Right renal cortex interstitium (tissue), 3 donors: ENCODE measurements around the gene CHRM1. TPM values are rescaled to one million over a fixed set of nuclear protein-coding genes. Genes with fewer than 3 reads are reported as not detected.
"Not testable (repeated sequence)": the region's sequence is repeated elsewhere in the genome, so short reads cannot be mapped to it uniquely, and the experiment has no call there.

Experiments
- DNase-seq, 3 donors: peaks; one replicate each; pipeline ENCODE4 v3.0.0-alpha.2; 2013; ENCODE audit warnings: low read depth in 3 of 3, low spot score in 2 of 3
- polyA plus RNA-seq, 3 donors: library from polyadenylated mRNA; unstranded; fragments of 120-200 nt; gene quantifications; one replicate each; pipeline ENCODE4 v1.2.1, GENCODE V29; 2013; ENCODE audit not compliant: insufficient read length in 3 of 3

CHRM1 gene
- polyA plus RNA-seq, 3 donors = 0.04 to 0.15 TPM; not detected in 1

GRCh38 chr11:62880231-62880802 is 40.8 kb downstream of the CHRM1 start:
- DNase-seq = peak in 1 of 3 donors; percentile 57

DNA sequence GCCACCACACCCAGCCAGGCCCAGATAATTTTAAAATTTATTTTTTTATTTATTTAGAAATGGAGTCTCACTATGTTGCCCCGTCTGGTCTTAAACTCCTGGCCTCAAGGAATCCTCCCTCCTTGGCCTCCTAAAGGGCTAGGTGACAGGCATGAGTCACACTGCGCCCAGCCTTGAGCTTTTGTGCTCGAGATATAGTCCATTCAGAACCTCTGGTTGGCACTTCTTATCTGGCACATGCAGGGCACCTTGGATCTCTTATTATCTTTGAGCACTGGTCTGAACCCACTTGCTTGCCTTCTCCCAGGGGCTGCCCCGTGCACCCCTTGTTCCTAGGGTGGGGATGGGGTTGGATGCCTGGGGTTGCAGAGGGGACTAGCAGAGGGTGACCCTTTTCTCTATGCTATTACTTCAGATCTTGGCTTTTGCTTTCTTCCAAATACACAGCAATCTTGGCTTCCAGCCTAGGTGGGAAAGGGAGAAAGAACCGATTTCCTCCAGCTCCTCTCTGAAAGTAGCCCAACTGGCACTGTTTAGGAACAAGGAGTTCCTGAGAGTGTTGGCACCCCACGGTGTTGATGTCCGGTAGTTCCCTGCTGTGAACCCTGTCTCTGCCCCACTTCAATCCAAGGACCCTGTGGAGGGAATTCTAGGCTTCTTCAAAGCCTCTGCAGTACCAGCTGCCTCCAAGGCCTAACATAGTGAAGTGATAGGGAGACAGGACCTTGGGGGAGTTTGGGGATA is 41.8 kb downstream of the CHRM1 start:
- no peak for DNase-seq

DNA sequence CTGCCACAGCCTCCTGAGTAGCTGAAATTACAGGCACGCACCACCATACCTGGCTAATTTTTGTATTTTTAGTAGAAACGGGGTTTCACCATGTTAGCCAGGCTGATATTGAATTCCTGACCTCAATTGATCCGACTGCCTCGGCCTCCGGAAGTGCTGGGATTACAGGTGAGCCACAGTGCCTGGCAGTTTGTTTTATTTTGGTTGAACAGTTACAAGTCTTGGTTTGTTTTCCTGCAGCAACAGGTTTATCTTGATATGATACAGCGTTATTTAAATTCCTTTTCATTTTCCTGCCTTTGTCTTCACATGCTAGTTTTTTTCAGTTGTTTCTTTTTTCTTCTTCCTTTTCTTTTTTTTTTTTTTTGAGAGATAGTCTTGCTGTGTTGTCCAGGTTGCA is 44.5 kb downstream of the CHRM1 start:
- no peak for DNase-seq

DNA sequence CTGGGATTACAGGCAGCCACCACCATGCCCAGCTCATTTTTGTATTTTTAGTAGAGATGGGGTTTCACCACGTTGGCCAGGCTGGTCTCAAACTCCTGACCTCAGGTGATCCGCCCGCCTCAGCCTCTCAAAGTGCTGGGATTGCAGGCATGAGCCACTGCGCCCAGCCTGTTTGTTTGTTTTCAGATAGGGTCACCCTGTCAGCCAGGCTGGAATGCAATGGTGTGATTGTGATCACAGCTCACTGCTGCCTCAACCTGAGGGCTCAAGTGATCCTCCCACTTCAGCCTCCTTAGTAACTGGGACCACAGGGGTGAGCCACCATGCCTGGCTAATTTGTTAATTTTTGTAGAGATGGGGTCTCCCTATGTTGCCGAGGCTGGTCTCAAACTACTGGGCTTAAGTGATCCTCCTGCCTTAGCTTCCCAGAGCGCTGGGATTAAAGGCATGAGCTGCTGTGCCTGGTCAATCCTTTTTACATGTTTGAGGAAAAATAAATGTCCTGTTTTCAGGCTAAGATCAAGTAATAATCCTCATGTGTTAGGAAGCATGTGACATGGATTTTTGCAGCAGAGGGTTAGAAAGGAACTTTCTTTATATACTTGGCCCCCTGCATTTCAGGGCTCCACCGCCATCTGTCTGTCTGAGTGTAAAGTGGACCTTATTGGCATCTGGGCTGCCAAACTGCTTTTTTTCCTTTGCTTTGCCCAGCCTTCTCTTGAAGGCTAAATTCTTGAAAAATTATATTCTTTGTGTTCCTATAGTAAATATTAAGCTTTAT is 45.3 kb downstream of the CHRM1 start:
- no peak for DNase-seq

- DNase-seq = no peak
Measured at GRCh38 chr11:62874851-62875250, 46.3 kb downstream of the CHRM1 start.

DNA sequence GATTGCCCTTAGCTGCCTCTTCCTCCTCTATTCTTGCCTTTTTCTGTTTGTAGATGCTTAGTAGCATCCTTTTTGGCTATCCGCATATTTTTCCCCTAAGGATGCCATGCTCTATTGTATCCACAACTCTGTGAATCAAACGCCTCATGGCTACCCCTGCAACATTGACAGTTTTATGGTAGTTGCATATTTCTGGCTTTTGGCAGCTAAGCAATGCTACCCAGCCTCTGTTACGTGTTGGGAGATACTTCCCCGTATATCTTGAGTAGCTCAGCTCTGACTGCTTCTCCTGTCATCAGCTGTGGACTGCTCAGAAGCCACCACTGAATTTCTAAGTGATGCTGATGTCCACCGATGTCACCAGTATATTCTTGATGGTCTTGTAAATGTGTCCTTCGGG is 55.5 kb downstream of the CHRM1 start:
- no peak for DNase-seq

- no peak for DNase-seq
Measured at GRCh38 chr11:62863687-62864335, 57.4 kb downstream of the CHRM1 start.

DNA sequence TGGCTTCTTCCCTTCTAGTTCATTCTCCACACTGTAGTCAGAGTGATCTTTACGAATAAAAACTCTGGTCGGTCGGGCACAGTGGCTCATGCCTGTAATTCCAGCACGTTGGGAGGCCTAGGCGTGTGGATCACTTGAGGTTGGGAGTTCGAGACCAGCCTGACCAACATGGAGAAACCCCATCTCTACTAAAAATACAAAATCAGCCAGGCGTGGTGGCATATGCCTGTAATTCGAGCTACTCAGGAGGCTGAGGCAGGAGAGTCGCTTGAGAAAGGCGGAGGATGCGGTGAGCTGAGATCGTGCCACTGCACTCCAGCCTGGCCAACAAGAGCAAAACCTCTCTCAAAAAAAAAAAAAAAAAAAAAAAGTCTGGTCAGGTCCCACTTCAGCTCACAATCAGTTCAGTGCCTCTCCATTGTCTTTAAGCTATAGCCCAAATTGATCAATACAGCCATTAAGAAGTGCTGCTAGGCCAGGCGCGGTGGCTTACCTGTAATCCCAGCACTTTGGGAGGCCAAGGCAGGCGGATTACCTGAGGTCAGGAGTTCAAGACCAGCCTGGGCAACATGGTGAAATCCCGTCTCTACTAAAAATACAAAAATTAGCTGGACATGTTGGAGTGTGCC is 59.5 kb downstream of the CHRM1 start:
- not testable (repeated sequence) for DNase-seq

DNA sequence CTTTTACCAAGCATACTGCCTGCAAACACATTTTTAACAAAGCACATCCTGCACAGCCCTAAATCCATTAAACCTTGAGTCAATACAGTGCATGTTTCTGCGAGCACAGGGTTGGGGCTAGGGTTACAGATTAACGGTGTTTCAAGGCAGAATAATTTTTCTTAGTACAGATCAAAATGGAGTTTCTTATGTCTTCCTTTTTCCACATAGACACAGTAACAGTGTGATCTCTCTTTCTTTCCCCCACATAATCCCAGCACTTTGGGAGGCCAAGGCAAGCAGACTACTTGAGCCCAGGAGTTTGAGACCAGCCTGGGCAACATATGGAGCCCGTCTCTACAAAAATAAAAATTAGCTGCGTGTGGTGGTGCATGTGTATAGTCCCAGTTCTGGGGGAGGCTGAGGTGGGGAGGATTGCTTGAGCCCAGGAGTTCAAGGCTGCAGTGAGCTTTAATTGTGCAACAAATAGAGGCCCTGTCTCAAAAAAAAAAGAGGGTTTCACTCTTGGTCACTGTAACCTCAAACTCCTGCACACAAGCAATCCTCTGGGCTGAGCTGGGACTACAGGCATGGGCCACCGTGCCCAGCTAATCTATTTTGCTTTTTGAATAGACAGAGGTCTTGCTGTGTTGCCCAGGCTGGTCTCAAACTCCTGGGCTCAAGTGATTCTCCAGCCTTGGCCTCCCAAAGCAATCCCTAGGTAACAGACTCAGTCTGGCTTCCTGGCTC is 60.2 kb downstream of the CHRM1 start:
- DNase-seq = no peak

DNA sequence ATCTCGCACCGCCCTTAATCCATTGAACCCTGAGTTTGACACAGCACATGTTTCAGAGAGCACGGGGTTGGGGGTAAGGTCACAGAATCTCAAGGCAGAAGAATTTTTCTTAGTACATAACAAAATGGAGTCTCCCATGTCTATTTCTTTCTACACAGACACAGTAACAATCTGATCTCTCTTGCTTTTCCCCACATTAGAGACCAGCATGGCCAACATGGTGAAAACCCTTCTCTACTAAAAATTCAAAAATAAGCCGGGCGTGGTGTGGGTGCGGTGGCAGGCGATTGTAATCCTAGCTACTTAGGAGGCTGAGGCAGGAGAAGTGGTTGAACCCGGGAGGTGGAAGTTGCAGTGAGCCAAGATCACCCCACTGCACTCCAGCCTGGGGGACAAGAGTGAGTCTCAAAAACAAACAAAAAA is 61.9 kb downstream of the CHRM1 start:
- not testable (repeated sequence) for DNase-seq

Other genes with a start within 250 kb of the CHRM1 start
- 1 to 10 TPM; 6.6 to 8.4 (median 6.8) TPM for gene UQCC3, start 249.7 kb downstream of the CHRM1 start, polyA plus RNA-seq
- gene LBHD1, start 249.1 kb downstream of the CHRM1 start, polyA plus RNA-seq = 1 to 10 TPM; 5.4 to 8.2 (median 6.1) TPM
- gene UBXN1, start 242.3 kb downstream of the CHRM1 start, polyA plus RNA-seq = 100 to 1,000 TPM; 160 to 169 (median 161) TPM
- under 1 TPM; 0.78 to 0.95 (median 0.85) TPM for gene LRRN4CL, start 231.8 kb downstream of the CHRM1 start, polyA plus RNA-seq
- gene BSCL2, start 213.9 kb downstream of the CHRM1 start, polyA plus RNA-seq = 10 to 100 TPM; 65.2 to 74.4 (median 71.1) TPM
- 1 to 10 TPM; 1.5 to 1.9 (median 1.7) TPM for gene GNG3, start 213.7 kb downstream of the CHRM1 start, polyA plus RNA-seq
- gene HNRNPUL2, start 193.9 kb downstream of the CHRM1 start, polyA plus RNA-seq = 10 to 100 TPM; 78.7 to 83.8 (median 81.4) TPM
- 10 to 100 TPM; 35.2 to 42.4 (median 38.0) TPM for gene TTC9C, start 192.9 kb downstream of the CHRM1 start, polyA plus RNA-seq
- 1 to 10 TPM; 6.8 to 9.1 (median 7.0) TPM for gene ZBTB3, start 167.2 kb downstream of the CHRM1 start, polyA plus RNA-seq
- gene POLR2G, start 159.8 kb downstream of the CHRM1 start, polyA plus RNA-seq = 100 to 1,000 TPM; 173 to 180 (median 179) TPM
- 10 to 100 TPM; 27.9 to 30.9 (median 28.4) TPM for gene TAF6L, start 150.0 kb downstream of the CHRM1 start, polyA plus RNA-seq
- 10 to 100 TPM; 66.4 to 71.6 (median 67.9) TPM for gene TMEM179B, start 134.0 kb downstream of the CHRM1 start, polyA plus RNA-seq
- gene TMEM223, start 129.4 kb downstream of the CHRM1 start, polyA plus RNA-seq = 10 to 100 TPM; 22.5 to 26.6 (median 26.3) TPM
- 100 to 1,000 TPM; 107 to 140 (median 121) TPM for gene NXF1, start 115.9 kb downstream of the CHRM1 start, polyA plus RNA-seq
- 10 to 100 TPM; 50.3 to 54.5 (median 51.4) TPM for gene STX5, start 89.3 kb downstream of the CHRM1 start, polyA plus RNA-seq
- under 1 TPM; 0.28 to 0.43 (median 0.33) TPM for gene TEX54, start 88.5 kb downstream of the CHRM1 start, polyA plus RNA-seq
- gene WDR74, start 81.8 kb downstream of the CHRM1 start, polyA plus RNA-seq = 10 to 100 TPM; 31.2 to 36.0 (median 33.7) TPM
- gene SLC3A2, start 40.5 kb downstream of the CHRM1 start, polyA plus RNA-seq = 100 to 1,000 TPM; 209 to 222 (median 211) TPM
- 10 to 100 TPM; 18.8 to 34.7 (median 31.3) TPM for gene SLC22A6, start 63.6 kb upstream of the CHRM1 start, polyA plus RNA-seq
- 10 to 100 TPM; 29.0 to 48.6 (median 48.1) TPM for gene SLC22A8, start 94.5 kb upstream of the CHRM1 start, polyA plus RNA-seq
- under 1 TPM; 0.31 to 0.97 (median 0.69) TPM for gene SLC22A24, start 222.9 kb upstream of the CHRM1 start, polyA plus RNA-seq